ENCODE results near the gene GBGT1.
"Not testable (repeated sequence)": the region's sequence is repeated elsewhere in the genome, so short reads cannot be mapped to it uniquely, and the experiment has no call there.

GBGT1 gene

GRCh38 chr9:133194597-133194996 is 30.9 kb upstream of the GBGT1 start:
- no peak for FAIRE-seq

GRCh38 chr9:133191989-133192388 is 28.3 kb upstream of the GBGT1 start:
- no peak for FAIRE-seq

GRCh38 chr9:133189826-133190225 is 26.1 kb upstream of the GBGT1 start:
- FAIRE-seq: no peak

- no peak for FAIRE-seq
Observed at GRCh38 chr9:133188843-133189180, 25.1 kb upstream of the GBGT1 start.

GRCh38 chr9:133188006-133188842 is 24.5 kb upstream of the GBGT1 start:
- FAIRE-seq: no peak

- no peak for FAIRE-seq
Observed at GRCh38 chr9:133187561-133188005, 23.9 kb upstream of the GBGT1 start.

GRCh38 chr9:133186736-133187135 is 23.0 kb upstream of the GBGT1 start:
- FAIRE-seq: no peak

- no peak for FAIRE-seq
Observed at GRCh38 chr9:133184971-133185370, 21.3 kb upstream of the GBGT1 start.

GRCh38 chr9:133182151-133182550 is 18.4 kb upstream of the GBGT1 start:
- FAIRE-seq: no peak

GRCh38 chr9:133181561-133181960 is 17.8 kb upstream of the GBGT1 start:
- FAIRE-seq: no peak

- FAIRE-seq: no peak
Observed at GRCh38 chr9:133180953-133181352, 17.2 kb upstream of the GBGT1 start.

GRCh38 chr9:133173056-133173455 is 9.3 kb upstream of the GBGT1 start:
- FAIRE-seq: no peak

GRCh38 chr9:133171161-133171961 is 7.6 kb upstream of the GBGT1 start:
- FAIRE-seq: no peak

- no peak for FAIRE-seq
Observed at GRCh38 chr9:133170716-133171115, 7.0 kb upstream of the GBGT1 start.

GRCh38 chr9:133169687-133170086 is 6.0 kb upstream of the GBGT1 start:
- not testable (repeated sequence) for FAIRE-seq

- FAIRE-seq: no peak
Observed at GRCh38 chr9:133169102-133169501, 5.4 kb upstream of the GBGT1 start.

- no peak for FAIRE-seq
Observed at GRCh38 chr9:133168432-133168831, 4.7 kb upstream of the GBGT1 start.

GRCh38 chr9:133167769-133168168 is 4.1 kb upstream of the GBGT1 start:
- no peak for FAIRE-seq

GRCh38 chr9:133167096-133167730 is 3.5 kb upstream of the GBGT1 start:
- no peak for FAIRE-seq

GRCh38 chr9:133166392-133166791 is 2.7 kb upstream of the GBGT1 start:
- no peak for FAIRE-seq

GRCh38 chr9:133165452-133165730 is 1.7 kb upstream of the GBGT1 start:
- no peak for FAIRE-seq

- FAIRE-seq: no peak
Observed at GRCh38 chr9:133164191-133164590, 477 bp upstream of the GBGT1 start.

GRCh38 chr9:133162861-133163503 is 732 bp downstream of the GBGT1 start:
- FAIRE-seq: no peak
